GM21423 (cell line): Measurements from ENCODE around the gene DNASE2B.

Experiments
- ATAC-seq: cut with Tn5 transposase; IDR thresholded peaks from one replicate; pipeline ENCODE4 v1.9.1; 2021; ENCODE audit warnings: mild to moderate bottlenecking, moderate library complexity; ENCODE audit not compliant: unreplicated experiment

Gene DNASE2B, protein sequence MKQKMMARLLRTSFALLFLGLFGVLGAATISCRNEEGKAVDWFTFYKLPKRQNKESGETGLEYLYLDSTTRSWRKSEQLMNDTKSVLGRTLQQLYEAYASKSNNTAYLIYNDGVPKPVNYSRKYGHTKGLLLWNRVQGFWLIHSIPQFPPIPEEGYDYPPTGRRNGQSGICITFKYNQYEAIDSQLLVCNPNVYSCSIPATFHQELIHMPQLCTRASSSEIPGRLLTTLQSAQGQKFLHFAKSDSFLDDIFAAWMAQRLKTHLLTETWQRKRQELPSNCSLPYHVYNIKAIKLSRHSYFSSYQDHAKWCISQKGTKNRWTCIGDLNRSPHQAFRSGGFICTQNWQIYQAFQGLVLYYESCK

GRCh38 chr1:84398175-84399155, at the start of gene DNASE2B:
DNASE2B (plus strand) TSS chr1:84398484; CDS start chr1:84398565, 81 bp downstream.
- ATAC-seq, result no peak

DNA sequence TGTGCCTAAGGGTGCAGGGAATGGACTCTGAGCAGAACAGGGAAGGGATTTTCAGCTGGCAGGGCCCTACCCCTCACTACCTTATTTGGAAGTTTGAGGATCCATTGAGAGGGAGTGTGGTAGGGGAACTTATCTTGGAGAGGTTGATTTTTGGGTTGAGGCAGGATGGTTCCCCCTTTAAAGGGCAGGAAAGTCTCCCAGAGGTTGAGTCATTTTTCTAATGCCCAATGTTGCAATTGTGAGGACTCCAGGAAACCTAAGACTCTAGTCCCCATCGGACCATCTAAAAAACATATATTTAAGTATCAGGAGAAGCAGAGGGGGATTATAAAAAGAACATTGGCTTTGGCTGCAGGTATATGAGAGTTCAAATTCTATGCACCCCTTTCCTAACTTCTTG, 49.5 kb upstream of the DNASE2B start:
- no peak for ATAC-seq

DNA sequence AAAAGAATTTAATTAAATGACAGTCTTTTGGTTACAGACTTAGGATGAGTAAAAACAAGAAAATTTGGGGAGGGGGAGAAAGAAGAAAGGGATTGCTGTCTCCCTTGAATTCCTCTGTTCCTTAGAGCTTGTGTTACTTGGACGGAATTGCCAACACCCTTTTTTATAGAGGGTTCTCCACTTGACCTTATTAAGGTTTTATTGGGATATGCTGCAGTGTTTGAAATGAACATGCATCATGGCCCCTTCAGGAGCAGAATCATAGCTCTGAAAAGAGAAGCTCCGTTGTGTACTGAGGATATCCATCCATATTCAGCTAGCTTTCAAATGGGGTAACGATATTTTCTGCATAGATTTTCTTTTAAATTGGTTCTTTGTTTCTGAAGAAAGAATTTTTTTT, 48.2 kb upstream of the DNASE2B start:
- ATAC-seq, result no peak

DNA sequence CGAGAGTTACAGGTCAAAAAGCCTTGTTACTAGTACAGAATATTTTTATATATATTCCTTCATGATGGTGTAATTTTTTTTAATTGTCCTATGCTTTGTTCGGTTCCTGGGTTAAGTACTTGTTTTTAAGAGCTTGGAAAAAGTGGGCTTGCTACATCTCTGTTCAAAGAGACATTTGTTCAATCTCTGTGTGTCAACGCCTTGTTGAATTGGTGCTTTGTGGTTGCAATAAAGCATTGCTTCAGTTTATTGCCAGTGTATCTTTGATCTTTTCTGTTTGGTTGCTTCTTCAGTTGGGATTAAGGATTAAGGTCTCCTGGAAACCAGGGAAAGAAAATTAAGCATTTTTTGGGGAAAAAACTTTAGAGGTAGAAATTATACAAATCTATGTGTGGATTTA, 47.7 kb upstream of the DNASE2B start:
- ATAC-seq, result no peak

DNA sequence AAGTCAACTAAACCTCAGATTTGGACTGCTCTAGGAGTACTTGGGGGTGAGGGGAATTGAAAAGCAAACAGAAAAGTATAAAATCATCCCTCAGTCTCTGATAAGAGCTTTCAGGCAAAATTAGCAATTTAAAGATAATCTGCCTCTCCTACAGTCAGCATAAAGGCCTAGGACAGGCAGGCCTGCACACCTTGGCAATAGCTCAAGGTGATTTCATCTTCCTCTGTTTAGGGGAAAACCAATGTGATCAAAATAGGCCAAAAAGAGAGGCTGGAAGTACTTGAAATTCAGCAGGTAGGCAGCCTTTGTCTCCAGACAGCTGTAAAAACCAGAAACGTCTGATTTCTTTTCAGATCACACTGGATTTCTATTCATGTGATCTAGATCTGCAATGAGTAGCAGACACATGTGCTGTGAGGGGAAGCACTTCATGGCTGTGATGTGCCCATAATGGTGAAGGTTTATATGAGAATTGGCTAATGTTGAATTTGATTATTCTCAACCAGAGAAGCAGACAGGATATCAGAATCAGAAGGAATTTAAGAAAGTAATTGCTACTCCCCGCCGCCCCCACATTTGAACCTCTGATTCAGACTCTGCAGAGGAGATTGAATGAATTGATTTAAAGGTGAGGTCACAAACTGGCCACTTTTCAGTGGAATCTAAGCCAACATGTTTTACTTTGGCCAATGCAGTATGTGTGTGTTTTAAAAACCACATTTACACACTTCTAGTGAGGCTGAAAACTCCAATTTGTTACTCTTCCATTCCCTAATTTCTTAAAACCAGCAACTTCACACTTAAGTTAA, 45.8 kb upstream of the DNASE2B start:
- ATAC-seq, result no peak

- ATAC-seq, result no peak
Measured at GRCh38 chr1:84353695-84354094, 44.6 kb upstream of the DNASE2B start.

DNA sequence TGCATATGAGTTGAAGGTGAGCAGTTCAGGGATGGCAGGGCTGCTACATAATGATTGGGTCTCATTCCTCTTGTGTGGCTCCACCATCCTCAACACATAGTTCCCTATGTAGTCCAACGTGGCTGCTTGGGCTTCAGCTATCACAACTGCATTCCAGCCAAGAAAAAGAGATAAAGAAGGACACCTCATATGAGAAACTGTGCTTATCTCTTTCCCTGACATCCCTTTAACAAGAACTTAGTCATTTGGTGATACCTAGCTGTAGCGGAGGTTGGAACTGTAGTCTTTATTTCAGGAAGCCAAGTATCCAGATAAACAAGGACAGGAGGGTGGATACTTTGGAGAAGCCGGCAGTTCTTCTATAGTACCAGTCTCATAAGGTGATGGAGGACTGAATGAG, 42.7 kb upstream of the DNASE2B start:
- ATAC-seq, result no peak

GRCh38 chr1:84356881-84357280, 41.4 kb upstream of the DNASE2B start:
- ATAC-seq, result no peak

GRCh38 chr1:84358695-84359094, 39.6 kb upstream of the DNASE2B start:
- no peak for ATAC-seq

DNA sequence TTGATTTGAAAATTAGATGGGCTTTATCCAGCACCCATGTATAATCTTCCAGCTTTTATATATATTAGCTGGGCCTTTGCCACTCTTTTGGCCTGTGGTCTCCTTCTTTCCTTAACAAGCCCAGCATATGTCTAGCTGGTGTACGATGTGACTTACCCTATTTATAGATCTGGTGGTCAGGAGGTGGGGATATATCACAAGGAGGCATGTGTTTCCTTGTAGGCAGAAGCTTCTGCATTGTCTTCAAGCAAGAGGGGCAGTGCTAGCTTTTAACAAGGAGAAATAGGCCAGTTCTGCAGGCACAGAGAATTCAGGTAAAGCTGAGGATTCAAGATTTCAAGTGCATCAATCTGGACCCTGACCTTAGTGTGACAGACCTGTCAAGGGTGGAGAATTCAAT, 38.0 kb upstream of the DNASE2B start:
- no peak for ATAC-seq

- no peak for ATAC-seq
Measured at GRCh38 chr1:84361796-84362195, 36.5 kb upstream of the DNASE2B start.

DNA sequence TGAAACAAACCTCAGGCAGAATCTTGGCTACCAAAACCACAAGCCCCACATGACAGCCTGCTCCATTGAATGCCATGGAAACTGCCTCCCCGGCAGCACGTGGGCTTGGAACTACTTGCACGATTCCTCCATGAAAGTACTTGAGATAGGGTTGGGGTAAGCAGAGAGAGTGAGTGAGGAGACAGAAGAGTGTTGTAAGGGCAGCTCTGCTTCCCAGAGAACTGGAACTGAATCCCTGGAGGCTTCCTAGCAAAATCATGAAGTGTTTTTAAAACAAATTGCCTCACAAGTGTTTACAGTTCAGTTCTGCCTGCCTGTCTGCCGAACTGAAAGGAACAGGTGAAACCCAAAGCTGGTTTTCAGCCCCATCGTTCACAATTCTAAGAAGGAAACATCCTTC, 35.3 kb upstream of the DNASE2B start:
- no peak for ATAC-seq

DNA sequence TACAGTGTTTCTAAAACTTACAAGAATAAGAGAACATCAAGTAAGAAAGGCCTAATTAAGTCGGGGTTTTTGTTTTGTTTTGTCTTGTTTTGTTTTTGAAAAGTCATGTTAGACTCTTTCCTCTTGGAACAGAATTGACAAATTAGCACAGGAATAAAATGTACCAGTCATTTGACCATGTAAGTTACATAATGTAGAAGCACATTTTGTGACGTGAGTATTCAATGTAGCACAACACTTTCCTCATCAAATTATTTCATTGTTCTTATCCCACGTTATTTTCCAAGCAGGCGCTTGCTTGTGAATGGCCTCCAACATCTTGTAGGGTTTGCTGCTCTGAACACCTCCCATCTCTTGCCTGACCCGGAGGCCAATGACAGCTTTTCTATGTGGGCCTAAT, 34.7 kb upstream of the DNASE2B start:
- ATAC-seq, result no peak

DNA sequence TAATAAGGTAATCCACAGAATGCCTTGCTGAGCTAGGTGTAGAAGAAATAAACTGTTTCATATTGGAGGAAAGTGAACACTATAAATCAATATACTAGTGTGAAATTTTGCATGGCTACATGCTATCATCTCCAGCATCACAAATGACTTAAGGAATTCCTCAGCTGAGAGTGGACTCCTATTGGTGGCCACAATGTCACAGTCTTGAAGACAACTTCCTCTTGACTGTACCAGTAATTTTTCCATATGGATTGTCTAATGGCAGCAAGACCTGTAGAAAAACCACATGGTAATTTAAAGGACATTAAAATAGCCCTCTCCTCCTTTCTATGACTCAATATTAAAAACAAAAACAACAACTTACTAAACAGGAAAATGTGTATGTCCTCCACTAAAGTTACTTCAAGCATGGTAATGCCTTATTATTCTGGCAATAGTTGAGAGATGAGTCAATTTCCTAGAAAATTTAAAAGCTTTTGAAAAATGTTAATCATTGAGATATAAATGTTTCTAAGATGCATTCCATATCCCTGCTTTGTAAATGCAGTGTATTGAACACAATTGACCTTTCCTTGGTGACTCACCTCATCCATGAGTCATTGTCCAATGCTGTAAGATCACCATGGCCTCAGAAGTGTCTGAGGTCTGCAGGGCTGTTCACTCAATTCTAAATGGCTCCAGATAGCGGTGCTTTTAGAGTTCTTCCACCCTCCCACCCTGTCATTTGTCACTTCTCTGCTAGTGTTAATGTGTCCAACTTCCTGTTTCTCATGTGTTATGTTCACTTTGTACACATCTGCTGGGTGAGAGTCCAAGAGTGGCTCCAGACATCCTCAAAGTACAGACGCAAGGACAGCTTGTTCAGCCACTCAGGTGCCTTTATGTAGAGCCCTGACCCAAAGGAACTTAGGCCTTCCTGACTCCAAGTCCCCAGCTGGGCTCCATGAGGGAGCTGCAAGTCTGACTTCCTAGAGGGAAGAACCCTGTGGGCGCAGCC, 32.8 kb upstream of the DNASE2B start:
- ATAC-seq, result no peak

- ATAC-seq, result no peak
Measured at GRCh38 chr1:84366786-84367185, 31.5 kb upstream of the DNASE2B start.

DNA sequence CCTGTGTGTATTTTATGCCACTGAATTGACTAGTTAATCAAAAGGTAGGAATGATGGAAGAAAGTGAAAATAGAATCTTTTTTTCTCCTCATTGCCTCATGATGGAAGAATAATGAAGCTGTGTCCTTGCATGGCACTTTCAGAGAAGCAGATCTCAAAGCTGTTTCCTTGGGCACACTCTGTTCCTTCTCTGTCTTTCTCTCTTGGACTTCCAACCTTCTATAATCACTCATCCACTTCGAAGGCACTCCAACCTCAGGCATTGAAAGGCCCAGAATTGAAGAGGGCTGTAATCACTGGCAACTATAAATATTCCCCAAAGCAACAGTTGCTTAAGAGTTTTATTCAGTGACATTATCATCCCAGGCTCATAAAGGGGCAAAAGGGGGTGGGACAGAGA, 31.1 kb upstream of the DNASE2B start:
- no peak for ATAC-seq

DNA sequence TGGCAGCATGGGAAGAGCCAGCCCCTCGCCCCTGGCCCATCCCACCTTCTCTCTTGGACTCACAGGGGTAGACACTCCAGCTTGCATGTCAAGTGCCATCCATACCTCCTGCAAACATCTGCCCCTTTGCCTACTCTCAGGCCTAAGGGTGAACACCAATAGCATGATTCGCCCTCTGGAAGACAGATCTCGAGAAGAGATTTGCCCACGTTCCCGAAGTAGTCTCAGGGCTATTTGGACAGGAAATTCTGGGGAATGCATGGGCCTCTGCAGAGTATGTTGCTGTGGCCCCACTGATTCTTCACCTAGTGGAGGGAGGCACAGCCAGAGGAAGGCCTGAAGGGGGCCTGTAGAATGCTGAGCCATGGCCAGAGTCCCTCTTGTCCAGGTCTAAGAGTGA, 29.8 kb upstream of the DNASE2B start:
- ATAC-seq, result no peak

DNA sequence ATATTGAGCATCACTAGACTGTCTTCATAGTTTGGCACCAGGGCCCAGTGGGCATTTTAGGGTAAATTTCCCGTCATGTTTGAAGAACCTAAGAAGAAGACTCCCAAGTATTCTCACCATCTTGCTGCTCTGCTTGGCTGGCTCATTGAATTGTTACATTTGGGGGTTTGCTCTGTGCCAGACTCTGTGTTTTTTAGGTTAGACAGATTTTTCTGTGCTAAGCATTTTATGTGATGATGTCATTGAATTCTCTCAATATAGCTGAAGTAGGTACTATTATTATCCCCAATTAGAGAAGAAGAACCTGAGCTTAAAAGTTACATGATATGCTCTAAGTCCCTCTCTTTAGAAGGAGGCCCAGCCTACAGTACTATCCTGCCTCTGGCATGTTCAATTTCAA, 28.0 kb upstream of the DNASE2B start:
- no peak for ATAC-seq

GRCh38 chr1:84370831-84371394, 27.4 kb upstream of the DNASE2B start:
- ATAC-seq, result no peak
